Heart left ventricle (tissue), 16 donors: ENCODE results near the gene DPF1. TPM values are rescaled to one million over a fixed set of nuclear protein-coding genes. Genes with fewer than 3 reads are reported as not detected.

Experiments used
- ATAC-seq, 4 donors: fragments of 200-7000 bp; cut with Tn5 transposase; one replicate each; pipeline ENCODE4 v1.9.1; 2020 to 2022; ENCODE audit warnings: moderate library complexity in 4 of 4, mild to moderate bottlenecking in 3 of 4, moderate number of reproducible peaks in 1 of 4
- DNase-seq, 5 donors: peaks; one replicate each; pipeline ENCODE4 v3.0.0-alpha.2; 2020
- H3K27ac ChIP-seq, 12 donors: fragments of 200-600 bp; sonication (generic) in 4 of 12; one replicate each; pipeline versions ENCODE4 v1.5.0 to v1.8.0; 2016 to 2022; ENCODE audit warnings: mild to moderate bottlenecking in 2 of 12
- H3K27me3 ChIP-seq, 9 donors: fragments of 200-600 bp; sonication (generic) in 2 of 9; one replicate each; pipeline versions ENCODE4 v1.5.1 to v1.8.0; 2016 to 2022; ENCODE audit warnings: mild to moderate bottlenecking in 3 of 9
- H3K36me3 ChIP-seq, 9 donors: fragments of 200-600 bp; sonication (generic) in 2 of 9; one replicate each; pipeline versions ENCODE4 v1.5.0 to v1.8.0; 2018 to 2022; ENCODE audit warnings: mild to moderate bottlenecking in 2 of 9
- H3K4me1 ChIP-seq, 12 donors: fragments of 200-600 bp; sonication (generic) in 4 of 12; one replicate each; pipeline versions ENCODE4 v1.5.0 to v1.8.0; 2016 to 2022; ENCODE audit warnings: mild to moderate bottlenecking in 3 of 12
- H3K4me3 ChIP-seq, 12 donors: fragments of 200-600 bp; sonication (generic) in 4 of 12; one replicate each; pipeline versions ENCODE4 v1.5.0 to v1.8.0; 2017 to 2022; ENCODE audit warnings: mild to moderate bottlenecking in 9 of 12, moderate library complexity in 4 of 12
- H3K9me3 ChIP-seq, 12 donors: fragments of 200-600 bp; sonication (generic) in 4 of 12; one replicate each; pipeline versions ENCODE4 v1.5.0 to v1.8.0; 2016 to 2022; ENCODE audit warnings: mild to moderate bottlenecking in 1 of 12
- CTCF ChIP-seq, 12 donors: fragments of 200-600 bp; sonication (generic) in 4 of 12; IDR thresholded peaks; one replicate each; pipeline versions ENCODE4 v1.5.0 to v1.8.0; 2018 to 2022; ENCODE audit warnings: antibody characterized with exemption in 12 of 12, mild to moderate bottlenecking in 5 of 12
- POLR2A ChIP-seq, 2 donors: fragments of 450-650 bp; IDR thresholded peaks; one replicate each; pipeline ENCODE4 v1.6.1; 2017; ENCODE audit warnings: antibody characterized with exemption in 2 of 2, mild to moderate bottlenecking in 2 of 2, moderate library complexity in 2 of 2
- WGBS, 4 donors: extraction: QIAGEN DNeasy Blood & Tissue Kit in 2 of 4; methylation state at CpG; one replicate each; pipeline versions ENCODE4 v1.1.5 to v1.1.7; 2013 to 2018; 5-methylcytosine and 5-hydroxymethylcytosine counted together
- intact Hi-C, 10 donors: fragments of 100-400 bp; cut with DNase I; formaldehyde crosslinking; loops; one replicate each; pipeline versions ENCODE4 v1.11.1 to v1.14.2; 2022
- polyA plus RNA-seq, 2 donors: library from polyadenylated mRNA; stranded (reverse); fragments of 200-250 nt; gene quantifications; one replicate each; pipeline ENCODE4 v1.2.3, GENCODE V29; 2013
- total RNA-seq, 9 donors: library from RNA; depleted of rRNA in 2 of 9; stranded (reverse); fragments of >200 nt in 2 of 9; fragmentation: NEBNext Ultra II Directional in 3 of 9; extraction: Animal tissue kit (Norgen Biotek cat#: 25700) in 3 of 9; gene quantifications; one replicate each; pipeline versions ENCODE4 v1.1.0 to v1.2.4, GENCODE V29; 2016 to 2023
- donor health status: ischemic (EF 13 %, LVEDD 7.1; RV severe dilation, severe dysfunction).
- donor health status: healthy with polysubstance abuse.
- donor health status: DM: no; HTN: yes; CAD: no.
- donor health status: DM: no; HTN: no; CAD: no.
- donor health status: ischemic (EF 25% LVEDD 6.9; RV normal size, moderate dysfunction).
- donor health status: ischemic (EF 25% LVEDD 5.7; RV mildly dilated, moderate dysfunction).
- donor health status: healthy.
- donor health status: DM: yes; HTN: yes; CAD: no.
- donor health status: ischemic (EF 35%, LVEDD 5.7; RV mildly dilated, moderate dysfunction).
- donor health status: nonischemic (EF 11% LVEDD 7.7; RV severe dilation, severe dysfunction).
- donor health status: DM: yes; HTN: yes; CAD: no.
- donor health status: PGD.
- donor health status: ischemic (EF 29% LVEDD 5.4; RV normal size, mild dysfunction).
- donor health status: nonischemic (EF 23%, LVEDD 6.1; RV moderate dilation, normal function).

Gene DPF1
- total and polyA plus RNA-seq, 11 donors: 0.11 to 1.2 (median 0.37) TPM; not detected in 2

- intact Hi-C loops: loop anchor here in 4 of 10 donors (10.0 kb wide), 3 partner anchors 77 to 327 kb away; partner anchors contain the start of genes SIPA1L3 (in 1 of the 4) and WDR87 (in 1 of the 4)
- Histone ChIP-seq H3K9me3 (no peaks in the 10 kb centered on the region), H3K27ac (no peak overlapping the region), H3K4me3 (no peak overlapping the region), H3K27me3 (peaks cover 7 to 80% (median 37%) of the 10 kb centered on the region in 9 donors), H3K4me1 (peaks cover 0 to 11% (median 5%) of the 10 kb centered on the region in 12 donors), H3K36me3 (no peaks in the 10 kb centered on the region)
- no peak for DNase-seq
- no peak for TF ChIP-seq CTCF (IDR thresholded peaks at IDR 0.05)
- TF ChIP-seq POLR2A (IDR thresholded peaks at IDR 0.05): no peak
- 51 to 77% (median 67%) methylated on average over 42 to 64 of the region's 64 CpGs for WGBS, 4 donors
- no peak for ATAC-seq
Observed at GRCh38 chr19:38221919-38222830, 1.8 kb downstream of the DPF1 start.

DNA sequence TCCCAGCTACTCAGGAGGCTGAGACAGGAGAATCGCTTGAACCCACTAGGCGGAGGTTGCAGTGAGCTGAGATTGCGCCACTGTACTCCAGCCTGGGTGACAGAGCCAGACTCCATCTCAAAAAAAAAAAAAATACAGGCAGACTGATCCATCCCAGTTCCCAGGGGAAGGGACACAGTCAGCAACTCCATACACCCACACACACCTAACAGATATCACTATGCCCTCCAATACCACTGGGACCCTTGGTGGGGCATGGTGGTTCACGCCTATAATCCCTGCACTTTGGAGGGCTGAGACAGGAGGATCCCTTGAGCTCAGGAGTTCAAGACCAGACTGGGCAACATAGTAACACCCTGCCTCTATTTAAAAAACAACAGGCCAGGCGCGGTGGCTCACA is 2.6 kb downstream of the DPF1 start:
- intact Hi-C loops: loop anchor here in 4 of 10 donors (10.0 kb wide), 3 partner anchors 77 to 327 kb away; partner anchors contain the start of genes SIPA1L3 (in 1 of the 4) and WDR87 (in 1 of the 4)
- Histone ChIP-seq H3K36me3 (no peaks in the 10 kb centered on the region), H3K4me3 (no peak overlapping the region), H3K27ac (no peak overlapping the region), H3K27me3 (peaks cover 7 to 73% (median 32%) of the 10 kb centered on the region in 9 donors), H3K9me3 (no peaks in the 10 kb centered on the region), H3K4me1 (peaks cover 0 to 11% (median 5%) of the 10 kb centered on the region in 12 donors)
- TF ChIP-seq POLR2A (IDR thresholded peaks at IDR 0.05) (no peak), CTCF (IDR thresholded peaks at IDR 0.05) (no peak)
- WGBS, 4 donors: 94 to 98% (median 95%) methylated on average over 6 of the region's 6 CpGs
- ATAC-seq (no peak), DNase-seq (no peak)

DNA sequence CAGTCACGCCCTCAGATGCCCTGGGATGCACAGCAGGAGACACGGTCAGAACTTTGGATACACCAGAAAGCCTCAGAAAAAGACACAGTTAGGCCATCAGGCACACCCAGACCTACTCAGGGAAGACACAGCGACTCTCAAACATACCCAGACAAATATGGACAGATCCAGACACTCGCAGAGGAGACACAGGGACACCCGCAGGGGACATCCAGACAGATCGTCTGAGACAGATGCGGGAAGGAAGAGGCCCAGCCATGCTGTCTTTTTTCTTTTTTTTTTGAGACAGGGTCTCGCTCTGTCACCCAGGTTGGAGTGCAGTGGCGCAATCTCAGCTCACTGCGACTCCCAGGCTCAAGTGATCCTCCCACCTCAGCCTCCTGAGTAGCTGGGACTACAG is 4.8 kb downstream of the DPF1 start:
- Histone ChIP-seq H3K9me3 (no peaks in the 10 kb centered on the region), H3K36me3 (no peaks in the 10 kb centered on the region), H3K27me3 (peaks cover 4 to 53% (median 17%) of the 10 kb centered on the region in 9 donors), H3K4me3 (no peak overlapping the region), H3K27ac (no peak overlapping the region), H3K4me1 (peaks cover 0 to 8% (median 5%) of the 10 kb centered on the region in 12 donors)
- ATAC-seq (no peak), DNase-seq (no peak)
- WGBS, 4 donors: 90 to 96% (median 91%) methylated on average over 10 of the region's 10 CpGs
- no peak for TF ChIP-seq CTCF (IDR thresholded peaks at IDR 0.05)
- TF ChIP-seq POLR2A (IDR thresholded peaks at IDR 0.05): no peak
- intact Hi-C loops: no loop called here

DNA sequence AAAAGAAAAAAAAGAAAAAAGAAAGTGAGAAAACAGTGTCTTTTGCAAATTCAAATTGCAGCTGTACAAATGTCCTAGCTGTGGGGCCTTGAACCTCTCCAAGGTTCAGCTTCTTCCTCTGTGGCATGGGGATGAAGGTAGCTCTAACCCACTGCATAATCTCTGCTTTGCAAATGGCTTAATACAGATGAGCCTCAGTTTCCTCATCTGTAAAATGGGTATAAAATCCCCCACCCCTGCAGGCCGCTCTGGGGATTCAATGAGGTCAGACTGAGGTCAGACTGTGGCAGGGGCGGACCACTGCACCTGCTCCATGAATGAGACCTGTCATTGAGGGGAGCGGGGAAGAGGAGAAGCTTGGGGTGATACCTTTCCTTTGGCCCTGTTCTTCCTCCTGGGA is 5.8 kb downstream of the DPF1 start:
- H3K27me3 ChIP-seq: peaks cover 0 to 43% (median 13%) of the 10 kb centered on the region in 9 donors
- intact Hi-C loops: no loop called here

More for the DNA sequence above, 5.8 kb downstream of the DPF1 start:
- Histone ChIP-seq H3K4me1 (no peaks in the 10 kb centered on the region), H3K36me3 (no peaks in the 10 kb centered on the region), H3K4me3 (no peak overlapping the region), H3K9me3 (no peaks in the 10 kb centered on the region), H3K27ac (no peak overlapping the region)
- ATAC-seq (no peak), DNase-seq (no peak)
- no peak for TF ChIP-seq CTCF (IDR thresholded peaks at IDR 0.05)
- TF ChIP-seq POLR2A (IDR thresholded peaks at IDR 0.05): no peak
- WGBS, 4 donors: 95 to 97% (median 96%) methylated on average over 3 of the region's 3 CpGs
